GM23338 (cell line): ENCODE results near the gene TSC22D2. TPM values are rescaled to one million over a fixed set of nuclear protein-coding genes. Genes with fewer than 3 reads are reported as not detected.

Experiments used
- ATAC-seq: fragments of 200-7000 bp; cut with Tn5 transposase; 3 replicates; pipeline ENCODE4 v1.9.1; 2020
- DNase-seq: peaks from one replicate; pipeline ENCODE4 v3.0.0-alpha.2; 2015; ENCODE audit warnings: low spot score
- H2AFZ ChIP-seq: fragments of 200-600 bp; sonication (generic); 2 replicates; pipeline ENCODE4 v1.8.0; 2016; ENCODE audit warnings: antibody characterized with exemption, mild to moderate bottlenecking, moderate library complexity
- H3F3A ChIP-seq: fragments of 200-600 bp; sonication (generic); replicated peaks from 2 replicates; pipeline ENCODE4 v1.8.0; 2017; ENCODE audit warnings: antibody characterized with exemption, mixed run types, low read depth
- H3K27ac ChIP-seq: fragments of 200-600 bp; sonication (generic); 2 replicates; pipeline ENCODE4 v1.6.1; 2016; ENCODE audit warnings: low read depth
- H3K27me3 ChIP-seq: fragments of 200-600 bp; sonication (generic); 2 replicates; pipeline ENCODE4 v1.8.0; 2016; ENCODE audit warnings: mild to moderate bottlenecking, mixed run types, moderate library complexity; ENCODE audit not compliant: insufficient read depth
- H3K36me3 ChIP-seq: fragments of 200-600 bp; sonication (generic); 2 replicates; pipeline ENCODE4 v1.8.0; 2016; ENCODE audit warnings: mild to moderate bottlenecking; ENCODE audit not compliant: insufficient read depth
- H3K4me1 ChIP-seq: fragments of 200-600 bp; sonication (generic); 2 replicates; pipeline ENCODE4 v1.8.0; 2016; ENCODE audit warnings: mild to moderate bottlenecking, moderate library complexity; ENCODE audit not compliant: insufficient read depth
- H3K4me2 ChIP-seq: fragments of 200-600 bp; sonication (generic); 2 replicates; pipeline ENCODE4 v1.7.1; 2017; ENCODE audit warnings: mixed run types
- H3K4me3 ChIP-seq: fragments of 200-600 bp; sonication (generic); 2 replicates; pipeline ENCODE4 v1.6.1; 2016; ENCODE audit warnings: mixed run types
- H3K79me2 ChIP-seq: fragments of 200-600 bp; sonication (generic); replicated peaks from 2 replicates; pipeline ENCODE4 v1.8.0; 2017; ENCODE audit warnings: mild to moderate bottlenecking; ENCODE audit not compliant: insufficient read depth
- H3K9me2 ChIP-seq: fragments of 200-600 bp; sonication (generic); 2 replicates; pipeline ENCODE4 v1.8.0; 2017; ENCODE audit not compliant: insufficient read depth
- H4K20me1 ChIP-seq: fragments of 200-600 bp; sonication (generic); replicated peaks from 2 replicates; pipeline ENCODE4 v1.8.0; 2017; ENCODE audit warnings: mild to moderate bottlenecking; ENCODE audit not compliant: insufficient read depth
- H3K27ac Mint-ChIP-seq: 2 replicates; pipeline ENCODE4 v1.8.0; 2020; ENCODE audit warnings: inconsistent platforms, mild to moderate bottlenecking, moderate library complexity, mixed read lengths
- H3K27me3 Mint-ChIP-seq: 3 replicates; pipeline ENCODE4 v1.8.0; 2022; ENCODE audit warnings: low read depth, mild to moderate bottlenecking, moderate library complexity, mixed read lengths, inconsistent platforms; ENCODE audit not compliant: insufficient read depth, poor library complexity
- H3K36me3 Mint-ChIP-seq: 3 replicates; pipeline ENCODE4 v1.8.0; 2021; ENCODE audit warnings: low read depth, mild to moderate bottlenecking, inconsistent platforms, moderate library complexity, mixed read lengths
- H3K4me1 Mint-ChIP-seq: 3 replicates; pipeline ENCODE4 v1.8.0; 2020; ENCODE audit warnings: mild to moderate bottlenecking, inconsistent platforms, mixed read lengths
- H3K4me3 Mint-ChIP-seq: 3 replicates; pipeline ENCODE4 v1.8.0; 2021; ENCODE audit warnings: moderate library complexity, mild to moderate bottlenecking, inconsistent platforms, mixed read lengths
- H3K9me3 Mint-ChIP-seq: 3 replicates; pipeline ENCODE4 v1.8.0; 2020; ENCODE audit warnings: moderate library complexity, mild to moderate bottlenecking, inconsistent platforms, mixed read lengths
- CTCF ChIP-seq, 2 experiments: fragments of 200-600 bp in 1 of 2; sonication (generic) in 1 of 2; conservative IDR thresholded peaks; 2 replicates each; pipeline versions ENCODE4 v1.5.1 to v1.6.1; 2016 to 2017; ENCODE audit warnings: antibody characterized with exemption in 2 of 2, low read depth in 2 of 2, mild to moderate bottlenecking in 2 of 2, moderate library complexity in 1 of 2
- ETS1 ChIP-seq: IDR thresholded peaks from 2 replicates; pipeline ENCODE4 v1.6.1; 2016; ENCODE audit warnings: antibody characterized with exemption
- EZH2 ChIP-seq: fragments of 200-600 bp; sonication (generic); IDR thresholded peaks from one replicate; pipeline ENCODE4 v1.8.0; 2017; ENCODE audit warnings: antibody characterized with exemption, mild to moderate bottlenecking, low read depth; ENCODE audit not compliant: unreplicated experiment
- EZH2phosphoT487 ChIP-seq: fragments of 200-600 bp; sonication (generic); IDR thresholded peaks from one replicate; pipeline ENCODE4 v1.8.1; 2018; ENCODE audit warnings: antibody characterized with exemption; ENCODE audit not compliant: unreplicated experiment
- JUNB ChIP-seq: IDR thresholded peaks from one replicate; pipeline ENCODE4 v1.6.1; 2016; ENCODE audit warnings: antibody characterized with exemption; ENCODE audit not compliant: unreplicated experiment
- NANOG ChIP-seq: IDR thresholded peaks from 2 replicates; pipeline ENCODE4 v1.6.1; 2016; ENCODE audit warnings: antibody characterized with exemption, borderline replicate concordance
- POLR2AphosphoS5 ChIP-seq: IDR thresholded peaks from 2 replicates; pipeline ENCODE4 v1.6.1; 2016; ENCODE audit warnings: antibody characterized with exemption, low read depth
- STAT1 ChIP-seq: IDR thresholded peaks from one replicate; pipeline ENCODE4 v1.6.1; 2016; ENCODE audit warnings: antibody characterized with exemption; ENCODE audit not compliant: unreplicated experiment
- ZNF331 ChIP-seq: fragments of 250-450 bp; sonication (Bioruptor Pico); IDR thresholded peaks from 2 replicates; pipeline ENCODE4 v1.5.0; 2020; ENCODE audit warnings: low read depth, mild to moderate bottlenecking, moderate library complexity
- ZNF462 ChIP-seq: fragments of 250-450 bp; sonication (Bioruptor Pico); IDR thresholded peaks from 2 replicates; pipeline ENCODE4 v1.5.0; 2020; ENCODE audit warnings: mild to moderate bottlenecking, moderate library complexity
- polyA plus RNA-seq: library from polyadenylated mRNA; unstranded; fragments of >200 nt; fragmentation: Nextera tagmentation; extraction: Ambion mirVana; gene quantifications from 2 replicates; pipeline ENCODE4 v1.2.1, GENCODE V29; 2016
- total RNA-seq: library from RNA; depleted of rRNA; stranded (reverse); fragments of >200 nt; shearing (Covaris generic); gene quantifications from 2 replicates; pipeline ENCODE4 v1.2.3, GENCODE V29; 2014

The TSC22D2 gene
- total and polyA plus RNA-seq, 2 experiments from 2014 or later: 18.6 to 34.2 TPM

- TF ChIP-seq NANOG (no peak), JUNB (no peak), ZNF331 (no peak)
Measured at GRCh38 chr3:150454622-150455021, 46.5 kb downstream of the TSC22D2 start (continued).

- Histone ChIP-seq H3F3A (no peaks in the 10 kb centered on the region), H3K4me2 (no peak overlapping the region), H3K27ac (no peak overlapping the region), H4K20me1 (no peaks in the 10 kb centered on the region), H3K27me3 (no peaks in the 10 kb centered on the region), H2AFZ (no peak overlapping the region), H3K4me3 (no peak overlapping the region), H3K4me1 (peaks cover 12% of the 10 kb centered on the region; the same call in 1 of the 2 replicates), H3K79me2 (peaks cover 21% of the 10 kb centered on the region), H3K9me2 (no peaks in the 10 kb centered on the region), H3K36me3 (no peaks in the 10 kb centered on the region)
- ATAC-seq: no peak
- H3K27ac Mint-ChIP-seq: no peak overlapping the region
- no peak overlapping the region for H3K4me3 Mint-ChIP-seq
- no peaks in the 10 kb centered on the region for H3K27me3 Mint-ChIP-seq
- H3K36me3 Mint-ChIP-seq: peaks cover 5% of the 10 kb centered on the region; the same call in 1 of the 3 replicates
- TF ChIP-seq ZNF462 (CRISPR knock-in tag): no peak
- TF ChIP-seq STAT1: no peak
- no peak for TF ChIP-seq CTCF (conservative IDR thresholded peaks at IDR 0.05; ENCODE audit: low read depth in 2 of 2)
- no peak for TF ChIP-seq EZH2phosphoT487
- TF ChIP-seq POLR2AphosphoS5: no peak
- TF ChIP-seq JUNB: no peak
- TF ChIP-seq EZH2: no peak
- no peak for TF ChIP-seq ETS1
- H3K4me1 Mint-ChIP-seq: peaks cover 13% of the 10 kb centered on the region
- no peak for DNase-seq
- H3K9me3 Mint-ChIP-seq: no peaks in the 10 kb centered on the region
Measured at GRCh38 chr3:150455341-150455740, 47.2 kb downstream of the TSC22D2 start.
